Stimulated activated CD8-positive, alpha-beta memory T cell treated with anti-CD3 and anti-CD28 coated beads, Interleukin-7, amount 100 ng/mL, for 48 hours (primary cell): ENCODE results near the gene GNB1L.

Experiments
- DNase-seq, 2 donors: peaks; one replicate each; pipeline ENCODE4 v3.0.0-alpha.2; 2020; ENCODE audit warnings: low read depth in 1 of 2; ENCODE audit errors: extremely low read depth in 1 of 2

GNB1L gene

DNA sequence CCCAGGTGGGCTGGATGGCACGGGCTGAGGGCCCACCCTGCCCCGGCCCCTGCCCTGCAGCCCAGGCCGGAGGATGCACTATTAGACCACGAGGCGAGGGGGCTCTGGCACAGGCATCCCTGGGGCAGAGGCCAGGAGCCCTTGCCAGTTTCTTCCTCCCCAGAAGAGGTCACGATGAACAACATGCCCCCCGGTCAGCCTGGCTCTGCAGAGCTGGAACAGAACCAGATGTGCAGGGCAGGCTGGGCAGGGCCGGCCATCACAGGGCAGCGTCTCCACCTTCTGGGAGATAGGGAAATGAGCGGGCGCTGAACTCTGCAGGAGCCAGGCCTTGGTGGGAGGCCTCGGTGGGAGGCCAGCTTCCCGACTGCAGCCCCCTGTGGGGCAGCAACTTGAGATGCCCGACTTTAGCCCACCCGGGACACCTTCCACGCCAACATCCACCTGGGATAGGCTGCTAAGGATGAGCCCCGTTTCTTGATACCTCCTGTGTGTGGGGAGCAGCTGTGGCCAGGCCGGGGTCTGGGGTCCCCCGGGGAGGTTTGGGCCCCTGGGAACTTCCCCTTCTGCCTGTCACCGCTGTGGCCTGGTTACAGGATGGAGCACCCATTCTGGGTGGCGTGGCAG, 21.8 kb upstream of the GNB1L start:
- DNase-seq, result no peak

DNA sequence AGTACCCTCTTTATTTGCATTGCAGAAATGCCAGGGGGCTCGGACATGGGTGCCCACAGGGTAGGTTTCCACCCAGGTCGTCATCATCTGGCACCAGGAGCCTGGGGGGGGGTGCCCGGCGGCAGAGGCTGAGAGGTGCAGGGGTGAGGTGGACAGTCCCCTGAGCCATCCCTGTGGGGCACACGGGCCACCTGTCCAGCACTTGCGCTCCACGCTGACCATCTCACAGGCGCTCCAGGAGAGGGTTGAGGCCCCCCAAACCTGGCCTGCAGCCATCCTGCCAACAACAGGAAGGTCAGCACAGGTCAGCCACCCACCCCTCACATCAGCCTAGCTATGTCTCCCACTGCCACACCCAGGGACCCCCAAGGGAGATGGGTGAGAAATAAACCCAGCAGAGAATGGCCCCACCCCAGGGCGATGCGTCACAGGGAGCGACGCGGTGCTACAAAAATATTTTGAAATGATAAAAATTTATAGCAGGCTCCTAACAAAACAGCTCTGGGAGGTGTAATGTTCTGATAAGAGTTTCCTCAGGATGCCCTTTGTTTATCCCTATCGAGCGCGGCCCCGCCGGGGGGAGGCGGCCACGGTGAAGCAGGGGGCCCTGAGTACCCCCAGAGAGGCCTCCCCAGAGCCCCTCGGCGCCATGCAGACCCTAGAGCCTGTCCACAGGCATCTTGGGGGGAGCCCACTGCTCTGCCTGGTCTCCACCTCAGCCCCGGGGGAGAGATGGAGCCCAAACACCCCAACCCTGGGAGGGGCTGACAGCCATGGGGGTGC, 21.0 kb upstream of the GNB1L start:
- DNase-seq, result no peak

DNA sequence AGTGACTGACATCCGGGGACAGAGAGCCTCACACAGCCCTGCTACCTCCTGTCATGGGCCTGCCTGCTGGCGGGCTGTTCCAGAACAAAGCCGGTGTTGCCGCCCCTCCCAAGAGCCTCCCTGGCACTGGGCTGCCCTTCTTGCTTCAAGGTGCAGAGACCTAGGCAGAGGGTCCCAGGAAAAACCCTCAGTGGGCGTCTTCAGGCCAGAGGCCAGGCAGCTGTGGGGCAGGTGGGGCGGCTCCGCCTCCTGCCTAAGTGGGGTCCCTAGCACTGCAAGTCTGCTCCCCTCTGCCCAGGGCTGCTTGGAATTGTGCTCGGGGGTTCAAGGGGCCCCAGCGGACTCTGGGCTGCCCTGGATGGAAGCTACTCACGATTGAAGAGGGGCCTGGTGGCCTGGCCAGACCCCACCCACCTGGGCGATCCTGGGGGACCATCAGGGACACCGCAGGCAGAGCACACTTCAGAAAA, 20.4 kb upstream of the GNB1L start:
- no peak for DNase-seq

DNA sequence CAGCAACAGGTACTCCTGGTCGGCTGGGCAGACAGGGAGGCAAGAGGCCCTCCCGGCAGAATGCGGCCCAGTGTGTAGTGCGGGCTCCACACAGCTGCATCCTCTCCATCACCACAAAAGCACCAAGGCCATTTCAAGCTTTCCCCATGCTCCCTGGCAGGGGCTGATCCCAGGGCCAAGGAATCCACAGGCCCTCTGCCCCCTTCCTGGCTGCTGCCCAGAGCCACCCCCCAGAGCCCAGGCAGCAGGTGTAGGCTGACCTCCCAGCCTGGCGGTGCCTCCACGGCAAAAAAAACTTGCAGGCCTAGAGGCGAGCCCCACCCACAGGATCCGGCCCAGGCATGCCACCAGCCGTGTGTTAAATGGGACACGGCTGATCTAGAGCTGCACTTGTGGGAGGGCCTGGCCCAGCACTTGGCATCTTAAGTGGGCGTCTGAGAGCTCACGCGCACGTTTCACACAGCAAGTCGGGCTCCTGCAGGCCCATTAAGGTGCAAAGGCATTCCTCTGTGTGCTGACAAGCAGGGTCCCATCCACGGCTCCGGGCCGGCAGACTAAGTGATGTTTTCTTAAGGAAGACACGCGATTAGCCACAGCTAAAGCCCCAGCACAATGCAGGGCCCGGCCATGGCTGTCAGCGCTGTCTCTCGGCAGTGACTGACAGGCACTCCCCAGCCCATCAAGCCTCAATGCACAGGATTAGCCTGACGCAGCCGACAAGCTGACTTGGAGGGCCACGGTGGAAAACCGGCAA, 19.8 kb upstream of the GNB1L start:
- DNase-seq, result no peak

DNA sequence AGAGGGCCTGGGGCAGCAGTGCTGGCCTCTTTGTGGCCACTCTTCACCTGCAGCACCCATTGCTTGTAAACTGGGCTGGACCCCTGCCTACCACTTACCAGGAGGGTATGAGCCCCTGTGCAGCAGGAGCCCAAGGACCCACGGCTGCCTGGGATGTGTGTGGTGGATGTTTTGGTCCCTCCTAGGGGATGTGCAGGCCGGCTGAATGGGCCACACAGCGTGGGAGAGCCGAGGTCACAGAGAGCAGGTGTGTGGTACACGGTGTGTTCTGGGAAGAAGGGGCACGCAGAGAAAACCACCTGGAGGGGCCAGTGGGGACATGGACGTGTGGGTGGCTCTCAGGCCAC, 19.3 kb upstream of the GNB1L start:
- DNase-seq, result no peak

DNA sequence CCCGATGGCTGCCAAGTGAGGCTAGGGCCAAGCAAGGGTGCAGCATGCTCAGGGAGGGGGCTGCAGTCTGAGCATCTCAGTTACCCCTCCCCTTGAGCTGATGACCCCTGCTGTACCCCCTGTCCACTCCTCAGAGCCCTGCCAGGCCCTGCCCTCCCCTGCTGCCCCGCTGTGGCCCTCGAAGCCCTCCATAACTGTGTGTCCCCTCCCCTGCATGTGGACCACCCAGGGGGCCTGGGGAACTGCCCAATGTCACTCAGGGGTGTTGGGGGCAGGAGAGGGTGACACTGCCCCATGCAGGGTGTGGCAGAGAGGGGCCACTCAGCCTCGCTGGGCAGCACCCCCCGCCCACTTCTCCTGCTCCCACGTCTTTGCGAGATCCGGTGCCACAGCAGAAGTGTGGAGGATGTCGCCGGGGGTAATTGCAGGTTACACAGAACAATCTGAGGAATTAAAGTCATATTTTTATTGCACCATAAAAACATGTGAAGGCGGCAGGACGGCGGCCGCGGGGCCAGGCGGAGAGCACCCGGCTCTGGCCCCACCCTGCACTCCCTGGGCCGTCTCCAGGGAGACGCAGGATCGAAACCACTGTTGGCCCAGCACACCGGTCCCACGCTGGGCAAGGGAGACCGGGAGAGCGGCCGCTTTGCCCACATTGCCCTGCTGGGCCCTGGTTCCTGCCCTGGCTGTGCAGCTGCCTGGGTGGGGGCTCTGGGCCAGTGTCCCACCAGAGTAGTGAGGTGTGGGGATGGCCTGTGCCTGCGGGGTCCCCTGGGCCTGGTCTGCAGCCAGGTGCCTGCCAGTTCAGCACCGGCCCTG, 18.7 kb upstream of the GNB1L start:
- DNase-seq, result no peak

DNA sequence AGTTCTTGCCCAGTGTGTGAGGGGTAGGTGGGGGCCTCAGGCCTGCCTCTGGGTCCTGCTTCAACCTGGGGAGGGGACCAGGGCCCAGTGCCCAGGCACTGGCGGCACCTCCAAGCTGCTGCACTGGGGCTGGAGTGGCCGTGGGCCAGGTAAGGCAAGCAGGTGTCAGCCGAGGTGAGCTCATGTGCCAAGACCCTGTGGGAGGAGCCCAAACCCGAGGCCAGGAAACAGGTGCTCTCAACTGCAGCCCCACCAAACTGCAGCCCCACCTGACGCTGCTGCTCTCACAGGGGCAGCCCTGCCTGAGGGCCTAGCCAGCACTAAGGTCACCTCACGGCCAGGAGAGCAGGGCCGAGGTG, 18.1 kb upstream of the GNB1L start:
- DNase-seq, result no peak

DNA sequence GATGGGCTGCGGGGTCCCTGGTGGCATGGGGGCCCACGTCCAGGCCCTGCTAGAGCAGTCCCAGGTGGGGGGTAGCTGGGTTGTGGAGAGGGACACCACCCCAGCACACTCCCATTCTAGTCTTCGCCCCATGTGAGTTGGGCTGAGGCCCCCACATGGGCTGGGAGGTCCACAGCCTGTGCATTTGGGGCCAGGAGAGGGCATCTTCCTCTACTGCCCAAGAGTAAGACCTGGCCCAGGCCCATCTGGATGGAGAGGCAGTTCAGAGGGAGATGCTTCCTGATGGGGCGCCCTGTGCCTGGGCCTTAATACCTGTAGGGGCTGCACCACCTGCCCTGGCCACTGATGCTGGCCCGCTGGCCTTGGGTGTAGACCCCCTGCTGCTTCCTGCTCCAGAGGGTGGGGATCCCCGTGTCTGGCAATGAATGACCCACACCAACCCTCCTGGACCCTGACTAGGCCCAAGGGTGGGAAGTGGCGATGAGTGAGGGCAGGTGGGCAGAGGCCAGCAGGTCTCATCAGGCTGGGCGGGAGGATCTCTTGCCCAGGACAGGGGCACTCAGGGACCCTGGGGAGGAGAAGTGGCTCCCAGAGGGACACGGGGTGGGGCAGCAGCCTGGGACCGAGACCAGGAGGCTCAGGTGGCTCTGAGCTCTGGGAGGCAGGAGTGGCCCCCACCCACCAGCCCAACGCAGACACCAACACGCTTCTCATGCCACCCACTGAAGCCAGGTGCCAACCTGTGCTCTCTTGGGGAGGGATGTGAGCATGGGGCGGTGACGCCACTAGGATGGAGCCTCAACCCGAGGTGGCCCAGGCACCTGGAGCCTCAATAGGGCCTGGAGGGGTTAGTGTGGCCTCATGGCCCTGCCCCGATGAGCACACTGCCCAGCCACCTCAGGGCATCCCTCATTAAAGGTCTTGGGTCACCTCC, 17.4 kb upstream of the GNB1L start:
- no peak for DNase-seq

DNA sequence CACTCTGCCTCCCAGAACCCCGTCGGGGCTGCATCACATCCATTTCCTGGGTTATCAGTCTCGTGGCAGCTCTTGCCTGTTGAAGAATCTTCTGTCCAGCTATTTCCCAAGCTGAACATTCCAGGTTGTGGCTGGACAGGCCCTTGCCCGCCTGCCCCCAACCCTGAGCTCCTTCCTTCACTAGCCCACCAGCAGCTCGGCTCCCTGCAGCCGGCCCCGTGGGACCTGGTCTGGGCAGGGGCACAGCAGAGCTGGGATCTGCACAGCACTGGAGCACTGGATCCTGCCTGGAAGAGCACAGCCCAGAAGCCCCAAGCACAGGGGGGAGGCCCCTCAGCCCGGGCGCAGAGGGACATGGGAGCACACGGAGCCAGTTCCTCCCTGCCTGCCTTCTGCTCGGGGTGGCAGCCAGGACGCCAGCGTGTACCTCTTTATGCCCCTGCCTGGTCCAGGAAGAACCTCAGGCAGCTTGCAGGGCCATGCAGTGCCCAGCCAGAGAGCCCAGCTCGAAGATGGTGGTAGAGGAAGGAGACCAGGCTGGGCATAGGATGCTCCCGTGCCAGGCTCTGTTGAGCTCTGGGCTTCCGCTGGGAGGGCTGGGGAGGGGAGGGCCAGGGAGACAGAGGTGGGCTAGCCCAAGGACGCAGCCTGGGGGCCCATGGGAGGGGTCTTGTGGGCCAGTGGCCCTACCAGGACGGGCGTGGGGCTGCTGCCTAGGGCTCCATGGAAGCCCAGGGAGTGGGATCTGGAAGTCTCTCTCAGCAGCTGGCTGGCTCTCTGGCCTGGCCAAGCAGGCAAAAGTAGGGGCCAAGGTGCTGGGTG, 16.6 kb upstream of the GNB1L start:
- no peak for DNase-seq

DNA sequence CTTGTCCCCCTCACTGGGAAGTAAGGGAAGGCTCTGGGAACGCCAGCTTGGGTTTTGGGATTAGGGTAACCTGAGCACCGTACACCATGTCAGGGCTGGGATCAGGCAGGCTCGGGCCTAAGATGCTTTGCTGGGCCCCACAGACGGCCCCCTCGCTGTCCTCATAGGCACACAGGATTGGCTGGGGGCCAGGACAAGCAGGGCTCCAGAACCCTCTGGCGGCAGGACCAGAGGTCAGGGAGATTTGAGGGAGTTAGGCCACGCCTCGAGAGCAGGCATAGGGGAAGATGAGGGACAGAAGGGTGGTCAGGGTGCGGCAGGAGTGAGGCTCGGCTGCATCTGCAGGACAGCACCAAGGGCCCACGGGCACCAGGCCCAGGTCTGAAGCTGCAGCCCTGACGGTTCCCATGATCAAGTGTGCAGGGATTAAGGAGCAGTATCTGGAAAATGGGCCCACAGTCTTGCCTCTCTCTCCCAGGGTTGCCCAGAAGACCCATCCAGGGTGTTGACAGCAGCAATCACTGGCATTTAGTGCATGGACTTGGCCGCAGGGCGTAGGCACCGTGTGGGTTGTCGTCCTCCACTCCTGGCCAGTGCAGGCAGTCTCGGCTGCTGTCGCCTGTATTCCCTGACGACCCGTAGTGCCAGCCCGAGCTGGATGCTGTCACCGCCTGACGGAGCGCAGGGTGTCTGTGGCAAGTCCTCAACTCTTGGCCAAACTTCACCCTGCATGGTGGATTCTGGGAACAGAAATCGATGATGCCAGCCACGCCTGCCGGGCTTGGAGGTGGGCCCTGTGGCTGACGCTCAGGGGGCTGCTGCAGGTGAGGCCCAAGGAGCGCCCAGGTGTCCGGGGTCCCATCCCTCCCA, 15.7 kb upstream of the GNB1L start:
- no peak for DNase-seq

DNA sequence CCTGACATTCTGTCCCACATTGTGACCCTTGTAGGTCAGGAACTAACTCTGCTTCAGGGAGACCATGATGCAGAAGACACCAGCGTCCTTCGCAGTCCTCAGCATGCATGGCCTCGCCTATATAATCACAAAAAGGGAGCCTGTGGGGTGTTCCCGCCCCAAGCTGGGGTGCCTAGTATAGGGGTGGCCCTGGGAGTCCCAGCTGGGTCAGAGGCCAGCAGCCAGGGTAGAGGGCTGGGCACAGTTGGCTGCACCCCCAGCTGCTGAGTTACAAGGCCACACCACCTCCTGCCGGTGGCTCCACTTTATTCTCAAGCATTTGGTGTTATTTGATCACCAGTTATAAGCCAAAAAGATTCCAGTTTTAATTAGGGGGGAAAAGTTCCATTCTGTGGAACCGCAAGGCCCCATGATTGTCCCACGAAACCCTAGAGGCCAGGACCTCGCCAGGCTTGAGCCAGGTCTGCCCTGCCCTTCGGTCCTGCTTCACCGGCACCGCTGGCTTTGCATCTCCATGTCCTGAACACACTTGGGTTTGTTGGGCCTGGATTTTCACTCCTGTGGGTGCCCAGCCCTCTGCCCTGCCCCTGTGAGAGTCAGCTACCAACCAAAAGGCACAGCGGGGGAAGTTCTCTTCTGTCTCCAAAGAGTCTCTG, 15.0 kb upstream of the GNB1L start:
- no peak for DNase-seq

DNA sequence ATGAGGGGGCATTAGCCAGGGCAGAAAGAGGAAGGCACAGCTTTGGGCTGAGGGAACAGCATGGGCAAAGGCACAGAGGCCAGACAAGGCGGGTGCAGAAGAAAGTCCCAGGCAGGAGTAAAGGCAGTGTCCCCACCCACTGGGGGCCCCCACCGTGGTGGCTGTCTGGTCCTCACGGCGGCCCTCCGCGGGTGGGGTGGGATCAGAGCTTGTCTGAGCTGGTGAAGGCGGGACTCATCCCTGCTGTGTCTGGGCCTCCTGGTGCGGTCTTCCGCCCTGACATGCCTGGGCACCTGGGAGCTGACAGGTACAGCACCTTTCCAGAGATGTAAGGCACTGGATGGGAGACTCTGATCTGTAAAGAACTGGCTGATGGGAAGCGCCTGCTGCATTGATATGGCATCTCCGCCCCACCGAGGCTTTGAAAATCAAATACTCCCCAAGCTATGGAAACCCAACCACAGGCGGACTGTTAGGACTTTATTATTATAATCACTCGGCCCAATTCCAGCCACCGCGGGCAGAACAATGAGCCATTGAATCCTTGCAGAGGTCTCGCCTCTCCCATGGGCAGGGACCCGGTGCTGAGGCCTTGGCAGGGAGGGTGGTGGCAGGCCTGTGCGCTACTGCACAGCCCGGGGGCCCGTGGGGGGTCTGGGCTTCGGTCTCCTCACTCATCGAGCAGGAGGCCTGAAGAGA, 14.2 kb upstream of the GNB1L start:
- DNase-seq, result no peak

DNA sequence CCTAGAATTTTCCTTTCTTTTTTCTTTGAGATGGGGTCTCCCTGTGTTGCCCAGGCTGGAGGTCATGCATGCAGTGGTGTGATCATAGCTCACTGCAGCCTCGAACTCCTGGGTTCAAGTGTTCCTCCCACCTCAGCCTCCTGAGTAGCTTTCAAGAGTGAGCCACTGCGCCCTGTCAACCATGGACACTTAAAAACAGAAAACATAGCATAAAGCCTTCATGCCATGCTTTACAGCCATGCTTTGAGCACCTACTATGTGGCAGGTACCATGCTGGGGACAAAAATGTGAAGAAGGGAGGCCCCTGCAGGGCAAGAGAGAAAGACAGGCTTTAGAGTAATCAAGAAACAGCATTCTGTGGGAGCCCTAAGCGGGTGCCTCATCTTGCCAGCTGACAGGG, 13.7 kb upstream of the GNB1L start:
- DNase-seq, result no peak

DNA sequence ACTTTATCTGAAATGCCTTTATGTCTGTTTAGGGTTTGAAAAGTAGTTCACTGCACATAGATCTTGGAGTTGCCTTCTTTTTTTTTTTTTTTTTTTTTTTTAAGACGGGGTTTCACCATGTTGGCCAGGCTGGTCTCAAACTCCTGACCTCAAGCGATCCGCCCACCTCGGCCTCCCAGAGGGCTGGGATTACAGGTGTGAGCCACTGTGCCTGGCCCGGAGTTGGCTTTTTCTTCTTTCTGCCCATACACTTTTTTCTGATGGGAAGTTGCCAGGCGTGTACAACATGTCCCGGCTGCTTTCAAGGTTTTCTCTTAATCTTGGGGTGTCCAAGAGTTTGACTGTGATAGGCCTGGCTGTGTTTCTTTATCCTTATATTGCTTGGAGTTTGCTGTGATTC, 12.9 kb upstream of the GNB1L start:
- DNase-seq, result no peak

DNA sequence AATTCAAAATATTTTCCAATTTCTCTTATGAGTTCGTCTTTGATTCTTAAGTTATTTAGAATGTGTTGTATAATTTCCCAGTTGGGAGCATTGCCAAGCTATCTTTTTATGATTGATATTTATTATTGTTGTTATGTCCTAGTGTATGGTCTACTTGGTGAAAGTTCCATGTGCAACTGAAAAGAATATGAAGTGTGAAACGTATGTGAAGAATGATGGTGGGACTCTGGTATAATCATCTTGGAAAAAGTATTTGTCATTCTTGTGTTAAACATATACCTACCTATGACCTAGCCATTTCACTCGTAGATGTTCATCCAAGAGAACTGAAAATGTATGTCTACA, 12.0 kb upstream of the GNB1L start:
- no peak for DNase-seq

DNA sequence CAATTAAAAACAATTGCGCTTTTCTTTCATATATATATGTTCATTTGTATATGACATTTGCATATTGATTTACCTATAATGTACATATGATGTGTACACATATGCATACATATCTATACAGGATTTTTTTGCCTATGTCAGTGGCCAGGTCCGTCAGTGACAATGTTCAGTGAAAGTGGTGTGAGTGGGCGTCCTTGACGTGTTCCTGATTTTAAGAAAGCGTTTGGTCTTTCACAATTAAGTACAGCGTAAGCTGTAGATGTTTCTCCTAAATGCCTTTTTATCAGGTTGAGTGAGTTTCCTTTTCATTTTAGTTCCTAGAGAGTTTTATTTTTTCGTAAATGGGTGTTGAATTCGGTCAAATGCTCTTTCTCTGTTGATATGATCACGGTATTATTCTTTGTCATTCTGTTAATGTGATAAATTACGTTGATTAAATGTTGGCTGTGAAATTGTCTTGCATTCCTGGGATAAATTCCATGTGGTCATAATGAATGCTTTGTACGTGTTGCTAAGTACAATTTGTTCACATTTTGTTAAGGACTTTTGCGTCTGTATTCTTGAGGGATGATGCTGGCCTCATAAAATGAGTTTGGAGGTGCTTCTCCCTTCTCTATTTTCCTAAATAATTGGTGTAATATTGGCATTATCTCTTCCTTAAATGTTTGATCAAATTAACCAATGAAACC, 10.6 kb upstream of the GNB1L start:
- DNase-seq, result no peak
